NCI-H1436 treated with DMSO at 0.1 percent for 48 hours (cell line): Measurements from ENCODE around the gene MARCHF6.
"Not testable (repeated sequence)": the region's sequence is repeated elsewhere in the genome, so short reads cannot be mapped to it uniquely, and the experiment has no call there.

ENCODE experiments used
- DNase-seq: peaks from one replicate; lab custom pipeline; 2025; lab: John Stamatoyannopoulos, UW

The MARCHF6 gene, protein sequence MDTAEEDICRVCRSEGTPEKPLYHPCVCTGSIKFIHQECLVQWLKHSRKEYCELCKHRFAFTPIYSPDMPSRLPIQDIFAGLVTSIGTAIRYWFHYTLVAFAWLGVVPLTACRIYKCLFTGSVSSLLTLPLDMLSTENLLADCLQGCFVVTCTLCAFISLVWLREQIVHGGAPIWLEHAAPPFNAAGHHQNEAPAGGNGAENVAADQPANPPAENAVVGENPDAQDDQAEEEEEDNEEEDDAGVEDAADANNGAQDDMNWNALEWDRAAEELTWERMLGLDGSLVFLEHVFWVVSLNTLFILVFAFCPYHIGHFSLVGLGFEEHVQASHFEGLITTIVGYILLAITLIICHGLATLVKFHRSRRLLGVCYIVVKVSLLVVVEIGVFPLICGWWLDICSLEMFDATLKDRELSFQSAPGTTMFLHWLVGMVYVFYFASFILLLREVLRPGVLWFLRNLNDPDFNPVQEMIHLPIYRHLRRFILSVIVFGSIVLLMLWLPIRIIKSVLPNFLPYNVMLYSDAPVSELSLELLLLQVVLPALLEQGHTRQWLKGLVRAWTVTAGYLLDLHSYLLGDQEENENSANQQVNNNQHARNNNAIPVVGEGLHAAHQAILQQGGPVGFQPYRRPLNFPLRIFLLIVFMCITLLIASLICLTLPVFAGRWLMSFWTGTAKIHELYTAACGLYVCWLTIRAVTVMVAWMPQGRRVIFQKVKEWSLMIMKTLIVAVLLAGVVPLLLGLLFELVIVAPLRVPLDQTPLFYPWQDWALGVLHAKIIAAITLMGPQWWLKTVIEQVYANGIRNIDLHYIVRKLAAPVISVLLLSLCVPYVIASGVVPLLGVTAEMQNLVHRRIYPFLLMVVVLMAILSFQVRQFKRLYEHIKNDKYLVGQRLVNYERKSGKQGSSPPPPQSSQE

GRCh38 chr5:10353241-10354047, at the start of gene MARCHF6:
TSS of gene MARCHF6 (plus strand) at chr5:10353695. CDS start at chr5:10353899, 204 bp downstream.
- DNase-seq: peak; percentile 72

DNA sequence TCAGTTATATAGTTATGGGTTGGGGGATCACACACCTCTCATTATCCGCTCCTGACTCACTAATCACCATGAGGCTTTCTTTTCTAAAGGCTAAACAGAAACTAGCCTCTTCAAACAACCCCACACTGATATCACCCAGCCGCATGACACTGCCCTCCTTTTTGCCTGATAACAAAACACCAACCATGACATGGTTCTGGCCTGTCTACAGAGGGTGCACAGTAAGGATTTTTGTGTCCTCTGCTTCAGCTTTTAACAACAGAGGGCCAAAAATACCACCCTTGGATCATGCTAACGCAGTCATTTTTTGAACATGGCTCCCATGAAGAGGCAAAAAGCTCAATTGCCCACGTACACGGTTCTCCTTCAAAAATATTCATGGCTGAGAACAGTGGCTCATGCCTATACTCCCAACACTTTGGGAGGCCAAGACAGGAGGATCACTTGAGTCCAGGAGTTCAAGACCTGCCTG, 49.8 kb upstream of the MARCHF6 start:
- DNase-seq: no peak

DNA sequence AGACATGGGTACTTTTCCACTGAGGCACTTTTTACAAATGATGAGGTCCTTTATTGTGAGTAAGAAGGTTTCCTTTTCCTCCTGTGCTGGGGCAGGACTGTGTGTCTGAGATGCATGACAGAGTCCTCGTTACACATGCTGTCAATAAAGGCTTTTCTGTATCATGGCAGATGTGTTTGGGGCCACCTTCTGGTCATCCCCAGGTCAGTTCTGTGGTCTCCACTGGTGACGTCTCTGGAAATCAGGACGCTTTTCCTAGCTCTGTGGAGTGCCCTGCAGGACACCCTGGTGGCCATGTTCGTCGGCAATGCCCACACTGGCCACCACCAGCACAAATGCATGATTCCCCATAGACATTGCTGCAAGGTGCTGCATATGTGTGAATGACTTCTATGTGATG, 48.6 kb upstream of the MARCHF6 start:
- DNase-seq: no peak

DNA sequence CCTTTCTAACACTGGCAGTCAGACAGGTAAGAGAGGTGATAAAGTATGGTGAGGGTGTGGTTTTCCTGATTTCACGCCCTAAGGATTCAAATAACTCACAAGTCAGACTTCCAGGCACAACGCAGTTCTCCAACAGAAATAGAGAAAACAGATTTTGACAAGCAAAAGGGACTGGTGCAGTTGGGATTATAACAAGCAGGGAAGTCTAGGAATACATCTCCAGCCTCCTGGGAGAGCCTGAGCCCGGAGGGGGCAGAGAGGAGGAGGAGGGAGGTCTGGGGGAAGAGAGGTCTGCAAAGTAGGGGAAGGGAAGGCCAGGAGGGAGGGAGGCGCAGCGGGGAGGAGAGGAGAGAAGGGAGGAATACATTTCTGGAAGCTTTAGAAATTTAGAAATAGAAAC, 47.4 kb upstream of the MARCHF6 start:
- no peak for DNase-seq

DNA sequence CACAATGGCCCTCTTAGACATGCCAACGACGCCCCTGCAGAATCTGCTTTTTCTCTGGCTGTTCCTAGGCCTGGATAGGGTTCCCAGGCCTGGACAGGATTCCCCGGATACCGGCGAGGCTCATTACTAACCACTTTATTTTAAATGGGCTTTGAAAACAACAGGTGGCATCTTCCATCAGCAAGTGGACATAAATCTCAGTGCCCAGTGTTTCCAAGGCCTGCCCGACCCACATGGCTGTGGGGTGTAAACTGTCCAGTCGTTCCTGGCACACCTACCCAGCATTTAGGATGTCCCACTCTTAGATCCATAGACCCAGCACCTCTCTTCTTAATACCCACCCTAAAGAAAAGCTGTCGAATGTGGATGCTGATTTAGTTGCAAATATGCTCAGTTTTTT, 46.7 kb upstream of the MARCHF6 start:
- DNase-seq: no peak

- no peak for DNase-seq
These were observed 46.0 kb upstream of the MARCHF6 start, which contains the start of gene CMBL for GRCh38 chr5:10307206-10308148. TSS of gene CMBL (minus strand) at chr5:10307902. CDS start at chr5:10290762, 17,140 bp downstream.

GRCh38 chr5:10308844-10309243, 44.7 kb upstream of the MARCHF6 start:
- no peak for DNase-seq

DNA sequence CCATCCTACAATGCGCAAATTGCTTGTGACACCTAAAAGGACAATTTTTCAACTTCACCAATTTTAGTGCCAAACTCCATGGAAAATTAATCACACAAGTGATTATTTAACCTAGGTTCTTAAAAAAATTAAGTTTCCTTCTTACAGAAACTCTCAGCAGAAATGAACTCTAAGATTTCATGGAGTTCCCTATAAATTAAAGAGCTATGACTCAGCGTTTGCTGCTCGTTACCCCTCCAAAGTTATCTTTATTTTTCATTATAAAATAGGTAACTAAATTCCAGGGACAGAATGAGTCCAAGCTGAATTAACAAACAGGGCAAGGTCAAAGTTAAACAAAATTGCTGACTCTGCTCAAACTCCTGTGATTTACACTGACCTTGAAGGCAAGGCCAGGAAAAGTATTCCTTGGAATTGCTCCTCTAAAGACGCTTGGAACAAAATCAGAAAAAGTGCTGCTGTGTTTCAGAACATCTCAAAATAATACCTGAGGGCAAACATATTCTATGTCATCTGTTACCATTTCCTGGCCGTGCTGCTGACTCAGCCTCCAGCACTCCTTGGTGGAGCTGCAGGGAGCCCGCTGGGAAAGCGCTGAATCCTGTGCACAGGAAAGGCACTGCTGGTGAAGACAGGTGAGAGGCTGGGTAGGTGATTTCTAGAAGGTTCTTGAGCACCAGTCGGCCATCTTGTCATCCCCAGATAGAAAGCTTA, 43.3 kb upstream of the MARCHF6 start:
- DNase-seq: no peak

- DNase-seq: not testable (repeated sequence)
These were observed 42.5 kb upstream of the MARCHF6 start for GRCh38 chr5:10310835-10311570.

GRCh38 chr5:10311595-10312425, 41.7 kb upstream of the MARCHF6 start:
- DNase-seq: no peak

GRCh38 chr5:10315201-10315600, 38.3 kb upstream of the MARCHF6 start:
- DNase-seq: no peak

DNA sequence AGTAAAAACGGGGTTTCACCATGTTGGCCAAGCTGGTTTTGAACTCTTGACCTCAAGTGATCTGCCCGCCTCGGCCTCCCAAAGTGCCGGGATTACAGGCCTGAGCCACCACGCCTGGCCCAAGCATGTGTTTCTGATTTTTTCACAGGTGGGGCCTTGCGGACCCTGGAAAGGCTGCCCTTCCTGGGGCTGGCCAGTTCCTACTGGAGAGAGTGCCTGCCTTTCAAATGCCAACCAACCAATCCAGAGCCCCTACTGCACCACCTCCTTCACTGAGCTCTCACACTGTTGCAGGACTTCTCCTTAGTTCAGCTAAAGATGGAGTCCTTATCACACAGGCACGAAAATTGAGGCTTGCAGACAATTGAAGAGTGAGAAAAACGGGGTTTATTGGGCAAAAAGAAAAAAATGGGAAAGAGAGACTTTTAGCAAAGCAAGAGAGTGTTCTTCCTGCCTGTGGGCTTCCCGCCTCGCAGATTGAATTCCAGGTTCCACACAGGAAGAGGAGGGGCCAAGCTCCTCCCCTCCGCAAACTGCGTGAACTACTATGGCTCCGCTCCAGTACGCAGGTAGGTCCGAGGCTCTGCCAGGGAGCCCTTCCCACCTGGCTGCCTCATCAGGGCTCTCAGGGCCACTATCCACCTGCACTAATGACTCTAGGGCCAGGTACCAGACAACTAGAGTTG, 37.5 kb upstream of the MARCHF6 start:
- DNase-seq: no peak

GRCh38 chr5:10317825-10318682, 35.4 kb upstream of the MARCHF6 start:
- DNase-seq: no peak

DNA sequence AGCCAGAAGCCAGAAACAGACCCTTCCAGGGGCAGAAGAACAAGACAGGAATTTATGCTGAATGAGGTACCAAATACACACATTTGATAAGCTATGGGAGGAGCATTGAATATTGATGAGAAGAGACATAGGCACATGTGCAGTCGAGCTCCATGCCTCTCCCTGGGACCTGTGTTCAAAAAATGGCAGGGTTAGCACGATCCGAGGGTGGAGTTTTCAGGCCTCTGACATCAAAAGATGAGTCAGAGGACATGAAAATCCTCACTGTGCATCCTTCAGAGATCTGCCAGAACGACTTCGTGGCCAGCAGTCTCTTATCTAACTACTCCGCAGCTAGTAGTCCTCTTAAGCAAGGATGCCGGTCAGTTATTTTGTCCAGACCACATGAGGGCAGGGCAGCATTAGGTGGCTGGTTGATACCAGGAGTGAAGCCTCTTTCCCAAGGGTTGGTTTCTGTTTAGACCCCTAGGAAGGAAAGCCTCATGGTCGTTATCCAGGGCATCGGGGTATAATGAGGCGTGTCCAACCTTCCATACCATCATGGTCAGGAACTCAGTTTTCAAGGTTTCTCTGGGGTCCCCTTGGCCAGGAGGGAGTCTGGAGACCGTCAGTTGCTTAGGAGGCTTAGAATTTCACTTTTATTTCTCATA, 34.2 kb upstream of the MARCHF6 start:
- DNase-seq: no peak

DNA sequence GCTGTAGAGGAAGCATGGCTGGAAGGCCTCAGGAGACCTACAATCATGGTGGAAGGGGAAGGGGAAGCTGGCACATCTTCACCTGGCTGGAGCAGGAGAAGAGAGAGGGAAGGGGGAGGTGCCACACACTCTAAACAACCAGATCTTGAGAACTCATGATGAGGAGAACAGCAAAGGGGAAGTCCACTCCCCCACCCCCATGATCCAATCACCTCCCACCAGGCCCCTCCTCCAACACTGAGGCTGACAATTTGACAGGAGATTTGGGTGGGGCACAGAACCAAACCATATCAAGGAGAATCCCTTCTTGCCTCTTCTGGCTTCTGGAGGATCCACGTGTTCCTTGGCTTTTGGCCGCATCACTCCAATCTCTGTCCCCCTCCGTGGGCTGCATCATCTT, 32.7 kb upstream of the MARCHF6 start:
- DNase-seq: no peak

- DNase-seq: no peak
These were observed 31.6 kb upstream of the MARCHF6 start for GRCh38 chr5:10321882-10322281.
